ENCODE results near the gene ZNF585A.
A peak's percentile ranks its signal among the peaks of the same experiment; 100 is the strongest.
"Not testable (repeated sequence)": the region's sequence is repeated elsewhere in the genome, so short reads cannot be mapped to it uniquely, and the experiment has no call there.

ZNF585A gene

DNA sequence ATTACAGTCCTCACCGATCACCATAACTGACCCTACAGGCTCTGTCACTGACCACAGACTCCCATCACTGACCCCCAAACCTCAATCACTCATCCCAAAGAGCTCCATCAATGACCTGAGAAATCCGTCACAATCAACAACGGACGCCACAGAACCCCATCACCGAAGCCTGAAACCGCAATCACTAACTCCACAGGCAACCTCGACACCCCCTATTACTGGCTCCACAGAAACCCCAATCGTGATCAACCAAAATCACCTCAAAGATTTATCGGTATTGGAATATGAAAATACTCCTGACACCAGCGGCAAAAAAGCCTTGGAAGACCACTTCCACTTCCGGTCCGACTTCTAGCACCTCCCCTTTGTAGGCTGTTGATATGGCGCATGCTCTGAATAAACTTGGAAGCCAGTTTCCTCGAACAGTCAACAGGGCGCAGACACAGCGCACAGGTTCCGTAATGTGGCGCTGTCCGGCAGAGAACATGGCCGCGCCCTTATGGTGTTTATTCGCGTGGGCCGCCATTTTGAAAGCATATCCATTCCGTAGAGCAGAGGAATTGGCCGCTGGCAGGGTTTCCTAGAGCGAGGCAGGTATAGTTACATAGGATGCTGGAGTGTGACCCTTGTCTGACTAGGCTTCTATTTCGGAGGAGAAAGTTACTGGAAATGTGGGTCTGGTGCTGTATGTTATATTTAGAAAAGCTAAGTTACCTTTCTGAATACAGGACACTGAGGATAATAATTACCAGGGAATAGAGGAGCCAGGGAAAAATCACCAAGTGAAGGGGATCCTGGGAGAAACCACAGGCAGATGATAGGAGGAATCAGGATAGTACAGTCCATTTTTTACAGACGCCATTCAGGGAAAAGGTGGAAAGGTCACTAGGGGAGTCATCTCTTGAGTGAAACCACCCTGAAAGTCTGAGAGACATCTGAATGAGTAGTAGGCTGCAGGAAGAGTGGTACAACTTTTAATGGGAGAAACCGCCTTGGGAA, at the start of gene ZNF585A:
TSS of gene ZNF585A (minus strand) at position 328 of the 999 bp plus-strand sequence. CDS start 2,785 bp downstream, outside the sequence.
- DNase-seq (ENCODE audit: low spot score): peak; percentile 94

DNA sequence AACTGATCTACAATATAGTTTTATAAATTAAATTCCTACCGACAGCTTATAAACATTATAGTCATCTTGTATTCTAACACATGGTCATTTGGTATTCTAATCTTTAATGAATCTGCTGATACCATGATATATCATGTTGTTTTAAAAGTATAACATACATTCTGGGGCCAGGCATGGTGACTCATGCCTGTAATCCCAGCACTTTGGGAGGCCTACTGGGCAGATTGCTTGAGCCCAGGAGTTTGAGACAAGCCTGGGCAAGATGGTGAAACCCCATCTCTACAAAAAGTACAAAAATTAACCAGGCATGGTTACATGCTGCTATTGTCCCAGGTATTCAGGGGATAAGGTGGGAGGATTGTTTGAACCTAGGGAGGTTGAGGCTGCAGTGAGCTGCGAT, 48.6 kb upstream of the ZNF585A start:
- no peak for DNase-seq (ENCODE audit: low spot score)

DNA sequence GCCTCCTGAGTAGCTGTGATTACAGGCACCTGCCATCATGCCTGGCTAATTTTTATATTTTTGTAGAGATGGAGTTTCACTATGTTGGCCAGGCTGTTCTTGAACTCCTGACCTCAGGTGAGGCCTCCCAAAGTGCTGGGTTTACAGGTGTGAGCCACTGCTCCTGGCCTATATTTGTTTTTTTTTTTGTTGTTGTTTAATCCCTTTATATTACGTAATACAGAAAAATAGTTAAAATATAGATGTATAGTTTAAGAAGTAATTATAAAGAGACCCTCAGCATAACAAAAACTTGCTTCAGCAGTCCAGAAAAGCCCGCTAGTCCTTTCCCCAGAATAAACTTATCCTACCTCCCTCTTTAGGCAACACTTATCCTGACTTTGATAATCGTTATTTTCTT, 47.9 kb upstream of the ZNF585A start:
- DNase-seq (ENCODE audit: low spot score): no peak

DNA sequence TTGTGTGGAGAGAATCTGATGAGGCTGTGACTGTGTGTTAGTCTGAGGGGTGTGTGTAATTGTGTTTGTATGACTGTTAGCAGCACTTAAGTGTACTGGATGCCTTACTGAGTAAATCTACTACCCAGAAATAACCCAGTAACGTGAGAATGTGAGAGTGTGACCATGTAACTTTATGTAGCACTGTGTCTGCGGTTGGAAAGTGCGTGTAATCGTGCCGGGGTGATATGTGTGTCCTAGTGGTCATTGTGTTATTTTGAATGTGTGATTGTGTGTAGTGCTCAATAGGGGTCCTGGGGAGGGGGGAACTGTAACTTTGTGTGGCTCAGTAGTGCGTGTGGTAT, 46.1 kb upstream of the ZNF585A start:
- DNase-seq (ENCODE audit: low spot score): no peak

DNA sequence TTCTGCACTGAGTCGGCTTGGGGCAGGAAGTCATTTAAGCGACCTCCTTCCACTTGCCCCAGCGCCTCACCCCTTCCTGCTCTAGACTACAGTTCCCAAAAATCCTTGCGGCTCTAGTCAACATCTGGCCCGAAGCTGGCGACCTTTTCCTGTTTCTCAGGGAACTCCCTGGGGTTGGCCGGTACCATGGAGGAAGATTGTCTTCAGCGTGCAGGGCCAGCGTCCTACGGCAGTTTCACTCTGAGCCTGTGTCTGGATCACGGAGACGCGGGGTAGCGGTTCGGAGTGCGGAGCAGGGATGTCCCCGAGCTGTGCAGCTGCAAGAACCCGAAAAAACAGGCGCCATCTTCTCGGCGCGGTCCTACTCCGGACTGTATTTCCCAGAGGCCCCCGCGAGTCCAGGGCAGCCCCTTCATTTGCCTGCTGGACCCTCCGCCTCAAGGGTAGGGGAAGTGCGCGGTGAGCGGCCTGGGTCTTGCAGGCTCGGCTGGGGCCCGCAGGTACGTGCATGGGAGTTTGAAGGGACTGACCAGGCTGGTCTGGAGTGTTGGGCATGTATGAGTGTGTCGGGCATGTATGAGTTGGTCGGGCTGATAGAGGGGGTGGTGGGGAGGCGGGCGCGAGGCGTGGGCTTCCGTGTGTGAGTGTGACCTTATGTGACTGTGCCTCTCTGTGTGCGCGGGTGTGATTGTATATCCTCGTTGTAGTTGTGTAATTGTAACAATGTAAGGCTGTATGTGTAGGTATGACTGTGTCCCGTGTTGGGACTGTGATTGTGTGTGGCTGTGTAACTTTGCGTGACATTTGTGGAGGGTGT, 45.5 kb upstream of the ZNF585A start, which contains the start of gene ZNF383:
TSS of gene ZNF383 (plus strand) at position 440 of the 817 bp plus-strand sequence. CDS start 12,240 bp downstream, outside the sequence.
- DNase-seq (ENCODE audit: low spot score): peak; percentile 84

DNA sequence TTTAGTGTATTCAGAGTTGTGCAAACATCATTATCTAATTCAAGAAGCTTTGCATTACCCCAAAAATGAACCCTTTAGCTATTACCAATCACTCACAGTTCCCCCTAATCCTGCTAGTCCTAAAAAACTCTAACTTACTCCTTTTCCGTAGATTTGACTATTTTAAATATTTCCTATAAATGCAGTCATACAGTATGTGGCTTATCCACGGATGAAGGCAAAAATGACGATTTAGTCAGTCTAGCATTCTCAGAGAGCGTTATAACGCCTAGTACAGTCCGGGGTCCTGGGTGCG, 44.9 kb upstream of the ZNF585A start:
- DNase-seq (ENCODE audit: low spot score): no peak

- no peak for DNase-seq (ENCODE audit: low spot score)
These were observed 25.3 kb upstream of the ZNF585A start for GRCh38 chr19:37197768-37198167.

DNA sequence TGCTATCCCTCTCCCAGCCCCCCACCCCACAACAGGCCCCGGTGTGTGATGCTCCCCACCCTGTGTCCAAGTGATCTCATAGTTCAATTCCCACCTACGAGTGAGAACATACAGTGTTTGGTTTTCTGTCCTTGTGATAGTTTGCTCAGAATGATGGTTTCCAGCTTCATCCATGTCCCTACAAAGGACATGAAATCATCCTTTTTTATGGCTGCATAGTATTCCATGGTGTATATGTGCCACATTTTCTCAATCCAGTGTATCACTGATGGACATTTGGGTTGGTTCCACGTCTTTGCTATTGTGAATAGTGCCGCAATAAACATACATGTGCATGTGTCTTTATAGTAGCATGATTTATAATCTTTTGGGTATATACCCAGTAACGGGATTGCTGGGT, 24.6 kb upstream of the ZNF585A start:
- not testable (repeated sequence) for DNase-seq (ENCODE audit: low spot score)

DNA sequence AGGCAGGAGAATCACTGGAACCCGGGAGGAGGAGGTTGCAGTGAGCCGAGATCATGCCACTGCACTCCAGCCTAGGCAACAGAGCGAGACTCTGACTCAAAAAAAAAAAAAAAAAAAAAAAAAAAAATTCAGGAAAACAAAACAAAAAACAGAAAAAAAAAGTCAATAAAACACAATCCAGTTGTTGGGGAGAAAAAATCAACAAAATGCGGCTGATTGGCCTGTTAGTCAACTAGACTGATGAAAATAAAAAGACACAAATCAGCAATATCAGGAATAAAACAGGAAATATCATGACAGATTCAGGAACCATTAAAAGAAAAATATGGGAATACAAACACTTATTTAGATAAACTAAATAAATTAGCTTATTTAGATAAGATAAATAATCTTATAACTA, 22.8 kb upstream of the ZNF585A start:
- DNase-seq (ENCODE audit: low spot score): not testable (repeated sequence)

DNA sequence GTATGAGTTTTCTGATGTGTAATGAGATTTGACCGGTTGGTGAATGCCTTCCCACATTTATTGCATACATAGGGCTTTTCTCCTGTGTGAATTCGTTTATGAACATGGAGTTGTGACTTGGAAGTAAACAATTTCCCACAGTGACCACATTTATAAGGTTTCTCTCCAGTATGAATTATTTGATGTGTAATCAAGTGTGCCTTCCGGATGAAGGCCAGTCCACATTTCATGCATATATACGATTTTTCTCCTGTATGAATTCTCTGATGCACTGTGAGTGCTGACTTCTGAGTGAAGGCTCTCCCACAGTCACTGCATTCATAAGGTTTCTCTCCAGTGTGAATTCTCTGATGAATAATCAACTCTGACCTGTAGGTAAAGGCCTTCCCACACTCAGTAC, 13.6 kb upstream of the ZNF585A start:
- DNase-seq (ENCODE audit: low spot score): not testable (repeated sequence)

- DNase-seq (ENCODE audit: low spot score): no peak
These were observed 6.9 kb downstream of the ZNF585A start for GRCh38 chr19:37165635-37166034.

DNA sequence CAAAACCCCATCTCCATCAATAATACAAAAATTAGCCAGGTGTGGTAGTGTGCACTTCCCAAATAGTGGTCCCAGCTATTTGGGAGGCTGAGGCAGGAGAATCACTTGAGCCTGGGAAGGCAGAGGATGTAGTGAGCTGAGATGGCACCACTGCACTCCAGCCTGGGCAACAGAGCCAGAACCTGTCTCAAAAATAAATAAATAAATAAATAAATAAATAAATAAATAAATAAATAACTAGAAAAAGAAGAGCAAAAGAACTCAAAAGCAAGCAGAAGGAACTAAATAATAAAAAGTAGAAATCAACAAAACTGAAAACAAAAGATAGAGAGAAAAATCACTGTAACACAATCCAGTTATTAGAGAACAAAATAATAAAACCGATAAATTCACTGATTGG, 12.3 kb downstream of the ZNF585A start:
- DNase-seq (ENCODE audit: low spot score): no peak

DNA sequence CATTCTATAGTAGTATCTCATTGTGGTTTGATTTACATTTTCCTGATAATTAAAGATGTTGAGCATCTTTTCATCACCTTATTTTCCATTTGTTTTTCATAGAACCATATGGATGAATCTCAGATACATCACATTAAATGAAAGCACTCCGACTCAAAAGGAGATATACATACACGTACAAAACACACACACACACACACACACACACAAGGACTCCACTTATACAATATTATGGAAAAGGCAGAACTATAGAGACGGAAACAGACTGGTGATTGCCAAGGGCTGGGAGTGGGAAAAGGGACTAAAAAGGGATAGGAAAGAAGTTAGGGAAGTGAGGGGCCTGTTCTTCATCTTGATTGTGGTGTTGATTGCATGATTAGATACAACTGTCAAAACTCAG, 24.3 kb downstream of the ZNF585A start:
- DNase-seq (ENCODE audit: low spot score): no peak

GRCh38 chr19:37136111-37136510, 36.4 kb downstream of the ZNF585A start:
- DNase-seq (ENCODE audit: low spot score): no peak

GRCh38 chr19:37128821-37129177, 43.7 kb downstream of the ZNF585A start:
- no peak for DNase-seq (ENCODE audit: low spot score)

DNA sequence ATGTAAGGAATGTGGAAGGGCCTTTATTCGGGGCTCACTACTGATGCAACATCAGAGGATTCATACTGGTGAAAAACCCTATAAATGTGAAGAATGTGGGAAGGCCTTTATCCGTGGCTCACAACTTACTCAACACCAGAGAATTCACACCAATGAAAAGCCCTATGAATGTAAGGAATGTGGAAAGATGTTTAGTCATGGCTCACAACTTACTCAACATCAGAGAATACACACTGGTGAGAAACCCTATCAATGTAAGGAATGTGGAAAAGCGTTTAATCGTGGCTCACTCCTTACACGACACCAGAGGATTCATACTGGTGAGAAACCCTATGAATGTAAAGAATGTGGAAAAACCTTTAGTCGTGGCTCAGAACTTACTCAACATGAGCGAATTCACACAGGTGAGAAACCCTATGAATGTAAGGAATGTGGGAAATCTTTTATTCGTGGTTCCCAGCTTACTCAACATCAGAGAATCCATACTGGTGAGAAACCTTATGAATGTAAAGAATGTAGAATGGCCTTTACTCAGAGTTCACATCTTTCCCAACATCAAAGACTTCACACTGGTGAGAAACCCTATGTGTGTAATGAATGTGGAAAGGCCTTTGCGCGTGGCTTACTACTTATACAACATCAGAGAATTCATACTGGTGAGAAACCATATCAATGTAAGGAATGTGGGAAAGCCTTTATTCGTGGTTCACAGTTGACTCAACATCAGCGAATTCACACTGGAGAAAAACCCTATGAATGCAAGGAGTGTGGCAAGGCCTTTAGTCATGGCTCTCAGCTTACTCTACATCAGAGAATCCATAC, 44.3 kb downstream of the ZNF585A start:
- DNase-seq (ENCODE audit: low spot score): no peak

GRCh38 chr19:37122093-37122492, 50.4 kb downstream of the ZNF585A start:
- DNase-seq (ENCODE audit: low spot score): not testable (repeated sequence)

DNA sequence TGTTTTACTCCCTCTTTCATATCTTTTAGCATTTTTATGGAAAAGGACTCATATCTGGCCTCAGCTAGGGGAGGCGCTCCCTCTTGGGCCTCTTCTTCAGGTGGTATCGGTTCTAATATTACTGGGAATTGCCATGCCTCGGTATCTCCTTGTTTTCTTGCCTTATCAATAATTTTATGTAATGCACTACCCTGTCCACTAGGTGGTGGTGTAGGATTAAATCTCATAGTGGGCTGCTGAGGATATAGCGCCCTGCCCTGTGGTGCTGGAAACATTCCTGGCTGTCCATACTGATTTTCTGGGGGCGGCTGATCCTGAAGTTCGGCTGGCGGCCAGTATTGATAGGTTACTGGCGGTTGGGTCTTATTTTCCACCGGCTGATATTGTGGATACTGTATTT, 58.5 kb downstream of the ZNF585A start:
- no peak for DNase-seq (ENCODE audit: low spot score)

DNA sequence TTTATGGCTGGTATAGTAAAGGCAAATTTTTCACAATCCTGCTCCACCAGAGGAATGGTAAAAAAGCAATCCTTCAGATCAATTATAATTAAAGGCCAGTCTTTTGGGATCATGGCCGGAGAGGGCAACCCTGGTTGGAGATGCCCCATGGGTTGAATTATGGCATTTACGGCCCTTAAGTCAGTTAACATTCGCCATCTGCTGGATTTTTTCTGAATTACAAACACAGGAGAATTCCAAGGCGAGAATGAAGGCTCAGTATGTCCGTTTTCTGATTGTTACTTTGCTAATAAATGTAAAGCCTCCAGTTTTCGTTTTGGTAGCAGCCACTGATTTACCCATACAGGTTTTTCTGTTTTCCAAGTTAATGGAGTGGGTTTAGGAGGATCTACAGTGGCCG, 60.7 kb downstream of the ZNF585A start:
- not testable (repeated sequence) for DNase-seq (ENCODE audit: low spot score)

DNA sequence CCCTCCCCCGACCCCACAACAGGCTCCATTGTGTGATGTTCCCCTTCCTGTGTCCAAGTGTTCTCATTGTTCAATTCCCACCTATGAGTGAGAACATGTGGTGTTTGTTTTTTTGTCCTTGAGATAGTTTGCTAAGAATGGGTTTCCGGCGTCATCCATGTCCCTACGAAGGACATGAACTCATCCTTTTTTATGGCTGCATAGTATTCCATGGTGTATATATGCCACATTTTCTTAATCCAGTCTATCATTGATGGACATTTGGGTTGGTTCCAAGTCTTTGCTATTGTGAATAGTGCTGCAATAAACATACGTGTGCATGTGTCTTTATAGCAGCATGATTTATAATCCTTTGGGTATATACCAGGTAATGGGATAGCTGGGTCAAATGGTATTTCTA, 68.4 kb downstream of the ZNF585A start:
- DNase-seq (ENCODE audit: low spot score): not testable (repeated sequence)

- DNase-seq (ENCODE audit: low spot score): no peak
These were observed 73.9 kb downstream of the ZNF585A start for GRCh38 chr19:37098570-37098969.

DNA sequence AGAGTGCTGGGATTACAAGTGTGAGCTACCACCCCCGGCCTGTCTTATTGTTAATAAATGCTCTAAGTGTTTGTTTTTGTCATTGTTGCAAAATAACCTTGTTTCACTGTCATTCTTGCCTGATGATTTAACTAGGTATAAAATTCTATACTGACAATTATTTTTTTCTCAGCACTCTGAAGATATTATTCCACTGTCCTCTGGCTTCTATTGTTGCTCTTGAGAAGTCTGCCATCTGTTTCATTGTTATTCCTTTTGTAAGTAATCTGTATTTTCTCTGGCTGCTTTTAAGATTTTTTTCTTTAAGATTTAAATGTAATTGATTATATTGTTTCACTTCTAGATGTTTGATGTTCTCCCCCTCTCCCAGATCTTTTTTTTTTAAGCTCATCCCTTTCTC, 76.6 kb downstream of the ZNF585A start:
- no peak for DNase-seq (ENCODE audit: low spot score)

Data from CD4-positive, alpha-beta T cell treated with Interleukin-15 for 4 hours (primary cell).